K562 (cell line): ENCODE results near the gene AHCYL2. TPM values are rescaled to one million over a fixed set of nuclear protein-coding genes. Genes with fewer than 3 reads are reported as not detected.

ENCODE experiments used
- ATAC-seq: fragments of 200-7000 bp; cut with Tn5 transposase; 3 replicates; pipeline ENCODE4 v1.9.1; 2020; ENCODE audit warnings: moderate library complexity
- BruUV-seq: library from RNA; stranded (reverse); fragments of 400-500 nt; replicated peaks from 2 replicates; lab custom pipeline; 2021; lab: Mats Ljungman, UMichigan
- CTCF ChIA-PET: fragments of 300-600 bp; formaldehyde crosslinking; extraction: SDS; loops from one replicate; lab custom pipeline; 2021; ENCODE audit warnings: low intra/inter-chr PET ratio; lab: Yijun Ruan, JAX
- POLR2A ChIA-PET: fragments of 300-600, 350-650 bp; sonication (Branson Sonifier 250); formaldehyde crosslinking; extraction: SDS; loops from one replicate; lab custom pipeline; 2021; ENCODE audit warnings: antibody characterized with exemption, inconsistent platforms; lab: Yijun Ruan, JAX
- DNase-seq, 4 experiments: peaks; one replicate each; pipeline versions ENCODE4 v3.0.0 to v3.0.0-alpha.2; 2011 to 2018; ENCODE audit warnings: low spot score in 3 of 4, mixed read lengths in 3 of 4; ENCODE audit errors: extremely low read depth in 1 of 4
- FAIRE-seq: peaks from 2 replicates; lab custom pipeline; 2011; peaks lifted over from hg19 to GRCh38; lab: Jason Lieb, UNC
- H2AFZ ChIP-seq: 2 replicates; pipeline ENCODE4 v1.6.0; 2011; ENCODE audit warnings: low read depth, low read length, control low read depth, inconsistent platforms
- H3K27ac ChIP-seq: fragments of 200-600 bp; 3 replicates; pipeline ENCODE4 v1.8.0; 2011; ENCODE audit warnings: low read depth, mild to moderate bottlenecking, control low read depth, inconsistent platforms, low read length, moderate library complexity, mixed read lengths; ENCODE audit errors: extremely low read depth
- H3K27me3 ChIP-seq, 2 experiments: fragments of 300-600 bp in 1 of 2; 2 replicates in 1 of 2; 3 replicates in 1 of 2; pipeline versions ENCODE4 v1.6.0 to v1.8.0; 2011; ENCODE audit warnings: inconsistent platforms in 2 of 2, low read length in 2 of 2, mild to moderate bottlenecking in 1 of 2, mixed read lengths in 1 of 2, moderate library complexity in 1 of 2; ENCODE audit not compliant: control insufficient read depth in 2 of 2, insufficient read depth in 2 of 2
- H3K36me3 ChIP-seq: fragments of 300-600 bp; 3 replicates; pipeline ENCODE4 v1.8.0; 2011; ENCODE audit warnings: mild to moderate bottlenecking, low read length, inconsistent platforms; ENCODE audit not compliant: control insufficient read depth, insufficient read depth
- H3K4me1 ChIP-seq, 2 experiments: fragments of 200-600 bp in 1 of 2; replicated peaks in 1 of 2; 2 replicates in 1 of 2; 3 replicates in 1 of 2; pipeline versions ENCODE4 v1.5.1 to v1.8.0; 2011; ENCODE audit warnings: inconsistent platforms in 2 of 2, low read length in 2 of 2, mild to moderate bottlenecking in 1 of 2, mixed read lengths in 1 of 2, moderate library complexity in 1 of 2; ENCODE audit not compliant: control insufficient read depth in 2 of 2, insufficient read depth in 2 of 2
- H3K4me2 ChIP-seq: 2 replicates; pipeline ENCODE4 v1.6.1; 2011; ENCODE audit warnings: low read length, control low read depth, inconsistent platforms, mixed read lengths; ENCODE audit not compliant: insufficient read depth
- H3K4me3 ChIP-seq: fragments of 200-600 bp; sonication (generic), shearing (Covaris generic); 2 replicates; pipeline ENCODE4 v1.5.1; 2016; ENCODE audit warnings: control low read depth, inconsistent platforms
- H3K79me2 ChIP-seq: fragments of 200-600 bp; 3 replicates; pipeline ENCODE4 v1.8.0; 2011; ENCODE audit warnings: low read length, inconsistent platforms; ENCODE audit not compliant: control insufficient read depth, insufficient read depth
- H3K9ac ChIP-seq, 2 experiments: 2 replicates each; pipeline versions ENCODE4 v1.6.0 to v1.6.1; 2011; ENCODE audit warnings: low read depth in 2 of 2, low read length in 2 of 2, control low read depth in 1 of 2, inconsistent platforms in 1 of 2, mild to moderate bottlenecking in 1 of 2, mixed read lengths in 1 of 2; ENCODE audit not compliant: insufficient read depth in 1 of 2
- H3K9me1 ChIP-seq: one replicate; pipeline ENCODE4 v1.6.0; 2011; ENCODE audit warnings: inconsistent platforms, mild to moderate bottlenecking, low read length, moderate library complexity; ENCODE audit not compliant: control insufficient read depth, insufficient read depth
- H3K9me3 ChIP-seq: replicated peaks from 2 replicates; pipeline ENCODE4 v1.5.1; 2011; ENCODE audit warnings: low read depth, low read length, inconsistent platforms; ENCODE audit not compliant: control insufficient read depth, insufficient read depth
- H4K20me1 ChIP-seq: replicated peaks from 2 replicates; pipeline ENCODE4 v1.6.1; 2011; ENCODE audit warnings: low read length, inconsistent platforms, mixed read lengths; ENCODE audit not compliant: control insufficient read depth, insufficient read depth
- ETV1 ChIP-seq: fragments of 450-650 bp; conservative IDR thresholded peaks from 2 replicates; pipeline ENCODE4 v1.6.1; 2016; ENCODE audit warnings: missing genetic modification characterization, control low read depth, low read depth, missing compliant biosample characterization
- RREB1 ChIP-seq: fragments of 250-450 bp; sonication (Bioruptor Pico); IDR thresholded peaks from 2 replicates; pipeline ENCODE4 v1.4.0; 2020
- SMC3 ChIP-seq: conservative IDR thresholded peaks from 2 replicates; pipeline ENCODE4 v1.6.1; 2011; ENCODE audit warnings: low read depth, low read length, improper control_type of control experiment; ENCODE audit not compliant: insufficient read depth
- SPI1 ChIP-seq: IDR thresholded peaks from 2 replicates; pipeline ENCODE4 v1.6.1; 2011; ENCODE audit warnings: low read depth, low read length, control low read depth, borderline replicate concordance
- STAT5B ChIP-seq: fragments of 250-450 bp; sonication (Bioruptor Pico); IDR thresholded peaks from 2 replicates; pipeline ENCODE4 v1.8.0; 2021; ENCODE audit warnings: mild to moderate bottlenecking, inconsistent platforms
- TCFL5 ChIP-seq: fragments of 250-450 bp; sonication (Bioruptor Pico); conservative IDR thresholded peaks from 2 replicates; pipeline ENCODE4 v1.6.1; 2021; ENCODE audit warnings: mild to moderate bottlenecking, moderate library complexity, matching md5 sums
- TGIF2 ChIP-seq: sonication (generic); formaldehyde crosslinking; IDR thresholded peaks from 2 replicates; pipeline ENCODE4 v1.8.1; 2022; ENCODE audit warnings: mild to moderate bottlenecking, missing genetic modification reagents, moderate library complexity
- UBTF ChIP-seq, 2 experiments: IDR thresholded peaks; 2 replicates each; pipeline ENCODE4 v1.6.1; 2012; ENCODE audit warnings: improper control_type of control experiment in 2 of 2, low read depth in 2 of 2, low read length in 2 of 2, borderline replicate concordance in 1 of 2
- ZBTB17 ChIP-seq: fragments of 450-650 bp; formaldehyde crosslinking; IDR thresholded peaks from 2 replicates; pipeline ENCODE4 v1.4.0; 2020; ENCODE audit warnings: mild to moderate bottlenecking
- ZNF384 ChIP-seq: IDR thresholded peaks from 2 replicates; pipeline ENCODE4 v1.6.1; 2012; ENCODE audit warnings: low read depth, low read length, improper control_type of control experiment
- ZNF408 ChIP-seq: fragments of 250-450 bp; sonication (Bioruptor Pico); IDR thresholded peaks from 2 replicates; pipeline ENCODE4 v1.4.0; 2020; ENCODE audit warnings: low read depth, mild to moderate bottlenecking, moderate library complexity
- ZNF445 ChIP-seq: fragments of 250-450 bp; sonication (Bioruptor Pico); IDR thresholded peaks from 2 replicates; pipeline ENCODE4 v1.4.0; 2020; ENCODE audit warnings: low read depth, mild to moderate bottlenecking, moderate library complexity
- ZNF766 ChIP-seq: fragments of 200-800 bp; sonication (Bioruptor generic); conservative IDR thresholded peaks from 2 replicates; pipeline ENCODE4 v1.6.1; 2016; ENCODE audit warnings: missing genetic modification characterization, missing compliant biosample characterization
- WGBS: fragments of 100-300 bp; shearing (Covaris generic); methylation state at CpG from one replicate; pipeline ENCODE4 v1.1.6; 2016; ENCODE audit warnings: low coverage, mixed read lengths; ENCODE audit not compliant: insufficient coverage; ENCODE audit errors: missing lambda C conversion rate; 5-methylcytosine and 5-hydroxymethylcytosine counted together
- in situ Hi-C: fragments of 300-500 bp; cut with MboI; formaldehyde crosslinking; loops from 4 replicates; pipeline ENCODE4 v1.15.0; 2018; ENCODE audit warnings: inconsistent platforms, mixed read lengths
- intact Hi-C: fragments of 100-400 bp; cut with micrococcal nuclease; formaldehyde crosslinking; loops from 2 replicates; pipeline ENCODE4 v1.14.2; 2022
- polyA plus RNA-seq, 8 experiments: library from polyadenylated mRNA; depleted of rRNA in 4 of 8; stranded (reverse) in 5 of 8; unstranded in 3 of 8; fragments of >200 nt; fragmentation: Nextera tagmentation in 2 of 8; fragmentation: Illumina TruSeq in 1 of 8; extraction: Ambion mirVana in 2 of 8; extraction: Trizol in 1 of 8; gene quantifications; 2 replicates each; pipeline versions ENCODE4 v1.2.1 to v1.2.3, GENCODE V29; 2011 to 2014; ENCODE audit warnings: inconsistent platforms in 1 of 8, missing spikeins in 1 of 8
- total RNA-seq, 7 experiments: library from RNA; depleted of rRNA in 6 of 7; stranded (reverse); fragments of >200 nt in 6 of 7; fragmentation: Illumina TruSeq in 2 of 7; extraction: Trizol in 2 of 7; gene quantifications; 2 replicates each; pipeline versions ENCODE4 v1.2.1 to v1.2.3, GENCODE V29; 2011 to 2021; ENCODE audit warnings: low replicate concordance in 1 of 7

The AHCYL2 gene
- total and polyA plus RNA-seq, 9 of the 15 experiments (the other 6 are each of a cell fraction or from before 2014, with no cell fraction given) = 0.93 to 10.5 (median 5.2) TPM

GRCh38 chr7:129437190-129437589 is 212.4 kb downstream of the AHCYL2 start:
- CTCF ChIA-PET = interaction anchor here (0.6 kb wide), 1 partner anchor 274 kb away, joined by 3 read pairs; no protein-coding TSS in a partner anchor
- ATAC-seq = no peak
- Histone ChIP-seq H3K36me3 (peaks cover 43% of the 10 kb centered on the region), H3K4me1 (peaks cover 44 to 63% of the 10 kb centered on the region in 2 experiments), H3K9me1 (no peaks in the 10 kb centered on the region), H2AFZ (no peak overlapping the region), H3K4me3 (no peak overlapping the region), H3K4me2 (no peak overlapping the region), H3K27ac (peak overlapping the region; percentile 53; the same call in 2 of the 3 replicates), H3K27me3 (no peaks in the 10 kb centered on the region), H3K9ac (peak overlapping the region; percentile 23 to 53; a peak in 3 of 4 replicates), H4K20me1 (no peaks in the 10 kb centered on the region), H3K79me2 (peaks cover 69% of the 10 kb centered on the region), H3K9me3 (no peaks in the 10 kb centered on the region)
- POLR2A ChIA-PET = interaction anchor here (0.6 to 4.8 kb wide), 3 partner anchors 11 to 684 kb away, joined by 3 to 26 read pairs (median 3); no protein-coding TSS in a partner anchor
- no TSS peak for BruUV-seq
- 69% methylated on average over 5 of the region's 5 CpGs for WGBS
- in situ Hi-C loops (no loop called here), intact Hi-C loops (loop anchor here (5.0 kb wide), 1 partner anchor 520 kb away; no protein-coding TSS in a partner anchor)
- no peak for FAIRE-seq
- DNase-seq = peak in 1 of 4 experiments; percentile 42
- no peak for TF ChIP-seq SPI1
- no peak for TF ChIP-seq SMC3
- no peak for TF ChIP-seq ZNF408 (CRISPR knock-in tag)
- TF ChIP-seq UBTF (IDR thresholded peaks at IDR 0.05; ENCODE audit: borderline replicate concordance in 1 of 2, low read depth in 2 of 2, low read length in 2 of 2) = no peak
- no peak for TF ChIP-seq TGIF2 (CRISPR knock-in tag)
- 0 out of 2 replicates have a peak, but pooled peaks have one; percentile 18 for TF ChIP-seq STAT5B
- TF ChIP-seq RREB1 (CRISPR knock-in tag) = no peak
- no peak for TF ChIP-seq ZBTB17
- no peak for TF ChIP-seq TCFL5
- TF ChIP-seq ZNF766 = 0 out of 2 replicates have a peak, but pooled peaks have one; percentile 27
- TF ChIP-seq ZNF445 (CRISPR knock-in tag) = no peak
- TF ChIP-seq ETV1 (tag) = no peak
- no peak; the same call in 1 of the 2 replicates for TF ChIP-seq ZNF384
